SU-DHL-6 (cell line): ENCODE results near the gene DGKG.

Source experiments
- H2AFZ ChIP-seq: fragments of 200-600 bp; sonication (generic); 2 replicates; pipeline ENCODE4 v1.6.1; 2014; ENCODE audit warnings: low read depth, mild to moderate bottlenecking, moderate library complexity, mixed read lengths, antibody characterized with exemption, low read length; ENCODE audit not compliant: severe bottlenecking
- H3F3A ChIP-seq: fragments of 200-600 bp; shearing (Covaris generic); 2 replicates; pipeline ENCODE4 v1.6.0; 2016; ENCODE audit warnings: antibody characterized with exemption, mild to moderate bottlenecking; ENCODE audit not compliant: insufficient read depth
- H3K27ac ChIP-seq: fragments of 200-600 bp; sonication (generic); 2 replicates; pipeline ENCODE4 v1.5.1; 2016; ENCODE audit warnings: low read depth, mild to moderate bottlenecking, low read length, moderate library complexity, mixed read lengths
- H3K27me3 ChIP-seq: fragments of 200-600 bp; sonication (generic), shearing (Covaris generic); 2 replicates; pipeline ENCODE4 v1.6.0; 2014; ENCODE audit warnings: mild to moderate bottlenecking, low read length
- H3K36me3 ChIP-seq: fragments of 200-600 bp; sonication (generic); 2 replicates; pipeline ENCODE4 v1.6.1; 2014; ENCODE audit warnings: mild to moderate bottlenecking, low read length, mixed read lengths
- H3K4me2 ChIP-seq: fragments of 300-600, 200-600 bp; shearing (Covaris generic), sonication (generic); 2 replicates; pipeline ENCODE4 v1.6.0; 2014; ENCODE audit warnings: low read length, low read depth, mild to moderate bottlenecking; ENCODE audit not compliant: poor library complexity, severe bottlenecking
- H3K4me3 ChIP-seq: fragments of 200-600 bp; sonication (generic); 2 replicates; pipeline ENCODE4 v1.5.1; 2014; ENCODE audit warnings: antibody characterized with exemption, low read length, mild to moderate bottlenecking, mixed read lengths; ENCODE audit not compliant: insufficient read depth, poor library complexity, severe bottlenecking
- H3K79me2 ChIP-seq: fragments of 200-600 bp; sonication (generic); 2 replicates; pipeline ENCODE4 v1.6.1; 2014; ENCODE audit warnings: mild to moderate bottlenecking, low read length, moderate library complexity; ENCODE audit not compliant: insufficient read depth
- H3K9ac ChIP-seq: fragments of 200-600 bp; sonication (generic); 2 replicates; pipeline ENCODE4 v1.7.0; 2014; ENCODE audit warnings: mild to moderate bottlenecking, low read length
- H3K9me2 ChIP-seq: fragments of 200-600 bp; sonication (generic); replicated peaks from 2 replicates; pipeline ENCODE4 v1.6.1; 2014; ENCODE audit warnings: low read length; ENCODE audit not compliant: insufficient read depth
- H3K9me3 ChIP-seq: fragments of 200-600 bp; sonication (generic); 2 replicates; pipeline ENCODE4 v1.6.1; 2014; ENCODE audit warnings: low read length, mixed read lengths; ENCODE audit not compliant: insufficient read depth
- H4K20me1 ChIP-seq: fragments of 200-600 bp; sonication (generic); 2 replicates; pipeline ENCODE4 v1.6.1; 2014; ENCODE audit warnings: low read depth, mild to moderate bottlenecking, antibody characterized with exemption, low read length, moderate library complexity, mixed read lengths
- EZH2phosphoT487 ChIP-seq: fragments of 200-600 bp; sonication (generic), shearing (Covaris generic); conservative IDR thresholded peaks from 2 replicates; pipeline ENCODE4 v1.6.1; 2018; ENCODE audit warnings: mild to moderate bottlenecking, antibody characterized with exemption, low read length, moderate library complexity, mixed read lengths
- TF ChIP-seq, protein P1 (sequence below): fragments of 200-600 bp; sonication (generic); IDR thresholded peaks from one replicate; pipeline ENCODE4 v1.5.1; 2017; ENCODE audit warnings: antibody characterized with exemption, mild to moderate bottlenecking, low read length, moderate library complexity; ENCODE audit not compliant: insufficient read depth, poor library complexity, severe bottlenecking

DGKG gene

DNA sequence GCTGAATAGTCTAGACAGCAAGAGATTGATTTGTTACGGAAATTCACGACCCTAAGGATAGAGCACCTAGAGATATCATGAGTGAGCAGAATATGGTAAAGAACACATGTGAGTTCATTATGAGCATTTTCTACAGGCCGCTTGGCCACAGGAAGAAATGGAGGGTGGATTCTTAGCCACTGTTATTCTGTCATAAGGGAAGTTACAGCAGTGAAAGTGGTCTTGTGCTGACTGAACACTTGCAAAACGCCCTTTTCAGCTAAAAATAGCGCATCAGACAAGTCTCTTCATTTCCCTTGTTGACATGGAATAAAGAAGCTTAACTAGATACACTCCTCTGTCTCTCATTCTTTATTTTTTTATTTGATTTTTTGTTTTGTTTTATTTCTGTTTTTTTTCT is 19.8 kb downstream of the DGKG start:
- H3K4me2 ChIP-seq, result no peak overlapping the region
- no peak for TF ChIP-seq EZH2phosphoT487
- TF ChIP-seq, protein P1, sequence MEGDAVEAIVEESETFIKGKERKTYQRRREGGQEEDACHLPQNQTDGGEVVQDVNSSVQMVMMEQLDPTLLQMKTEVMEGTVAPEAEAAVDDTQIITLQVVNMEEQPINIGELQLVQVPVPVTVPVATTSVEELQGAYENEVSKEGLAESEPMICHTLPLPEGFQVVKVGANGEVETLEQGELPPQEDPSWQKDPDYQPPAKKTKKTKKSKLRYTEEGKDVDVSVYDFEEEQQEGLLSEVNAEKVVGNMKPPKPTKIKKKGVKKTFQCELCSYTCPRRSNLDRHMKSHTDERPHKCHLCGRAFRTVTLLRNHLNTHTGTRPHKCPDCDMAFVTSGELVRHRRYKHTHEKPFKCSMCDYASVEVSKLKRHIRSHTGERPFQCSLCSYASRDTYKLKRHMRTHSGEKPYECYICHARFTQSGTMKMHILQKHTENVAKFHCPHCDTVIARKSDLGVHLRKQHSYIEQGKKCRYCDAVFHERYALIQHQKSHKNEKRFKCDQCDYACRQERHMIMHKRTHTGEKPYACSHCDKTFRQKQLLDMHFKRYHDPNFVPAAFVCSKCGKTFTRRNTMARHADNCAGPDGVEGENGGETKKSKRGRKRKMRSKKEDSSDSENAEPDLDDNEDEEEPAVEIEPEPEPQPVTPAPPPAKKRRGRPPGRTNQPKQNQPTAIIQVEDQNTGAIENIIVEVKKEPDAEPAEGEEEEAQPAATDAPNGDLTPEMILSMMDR, result no peak
- no peaks in the 10 kb centered on the region for H3K36me3 ChIP-seq
- H3K79me2 ChIP-seq, result no peaks in the 10 kb centered on the region
- H3K4me3 ChIP-seq, result no peak overlapping the region
- H3F3A ChIP-seq, result no peaks in the 10 kb centered on the region
- H3K27me3 ChIP-seq, result no peaks in the 10 kb centered on the region
- no peak overlapping the region for H3K9ac ChIP-seq
- no peaks in the 10 kb centered on the region for H3K9me3 ChIP-seq
- H3K27ac ChIP-seq, result no peak overlapping the region
- H2AFZ ChIP-seq, result no peak overlapping the region
- no peaks in the 10 kb centered on the region for H3K9me2 ChIP-seq
- no peaks in the 10 kb centered on the region for H4K20me1 ChIP-seq

DNA sequence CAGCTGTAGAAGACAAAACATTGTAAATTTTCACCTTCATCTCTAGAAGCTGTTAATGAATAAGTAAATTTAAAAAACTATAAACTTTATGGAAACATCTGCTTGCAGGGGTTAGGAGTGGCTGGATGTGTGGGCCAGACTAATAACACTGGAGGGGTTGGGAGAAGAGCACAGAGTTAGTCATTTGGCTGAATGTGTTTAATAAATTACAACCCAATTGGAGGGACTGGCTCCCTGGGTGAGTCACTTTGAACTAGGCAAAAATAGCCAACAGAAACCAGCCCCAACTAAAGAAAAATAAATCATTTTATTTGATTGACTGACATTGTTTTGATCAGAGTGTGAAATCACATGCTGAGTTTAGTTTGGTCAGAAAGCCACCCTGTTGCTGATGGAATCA is 21.8 kb downstream of the DGKG start:
- no peaks in the 10 kb centered on the region for H3K27me3 ChIP-seq
- no peak overlapping the region for H3K9ac ChIP-seq
- no peaks in the 10 kb centered on the region for H4K20me1 ChIP-seq
- no peak overlapping the region for H3K4me2 ChIP-seq
- no peak overlapping the region for H2AFZ ChIP-seq
- H3K9me3 ChIP-seq, result no peaks in the 10 kb centered on the region
- H3K27ac ChIP-seq, result no peak overlapping the region
- no peaks in the 10 kb centered on the region for H3F3A ChIP-seq
- H3K79me2 ChIP-seq, result no peaks in the 10 kb centered on the region
- no peaks in the 10 kb centered on the region for H3K9me2 ChIP-seq
- no peak overlapping the region for H3K4me3 ChIP-seq
- TF ChIP-seq, protein P1, result no peak
- no peak for TF ChIP-seq EZH2phosphoT487
- no peaks in the 10 kb centered on the region for H3K36me3 ChIP-seq

DNA sequence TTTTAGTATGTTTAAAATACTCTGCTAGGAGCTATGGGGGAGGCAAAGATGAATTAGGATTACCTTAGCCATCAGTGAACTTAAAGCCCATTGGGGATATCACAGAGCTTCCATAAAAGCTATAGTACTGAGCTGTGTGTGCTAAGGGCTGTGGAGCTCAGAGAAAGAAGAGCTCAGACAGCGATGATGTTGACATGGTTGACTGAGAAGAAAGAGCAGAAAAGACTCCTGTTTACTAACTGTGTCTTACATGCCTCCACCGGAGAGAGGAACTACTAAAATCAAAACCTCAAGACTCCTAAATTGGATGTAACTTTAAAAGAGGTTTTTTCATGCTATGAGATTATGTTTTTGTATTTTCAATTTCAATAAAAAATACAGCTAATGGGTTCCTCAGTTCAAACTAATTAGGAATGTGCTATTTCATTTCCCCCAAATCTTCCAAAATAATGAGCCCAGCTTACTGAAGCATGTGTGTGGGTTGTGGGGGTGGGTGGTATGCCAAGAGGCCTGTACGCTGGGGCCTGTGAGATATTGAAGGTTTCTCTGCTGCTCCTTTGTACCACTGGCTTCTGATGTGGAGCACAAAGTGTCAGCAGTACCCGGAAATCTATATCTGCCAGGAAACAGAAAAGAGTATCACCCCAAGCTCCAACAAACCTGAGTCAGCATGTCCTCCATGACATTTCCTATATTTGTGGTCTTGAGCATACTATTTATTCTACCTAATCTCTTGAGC is 22.7 kb downstream of the DGKG start:
- Histone ChIP-seq H2AFZ (no peak overlapping the region), H3K27ac (no peak overlapping the region), H3K9ac (no peak overlapping the region), H3K27me3 (no peaks in the 10 kb centered on the region), H4K20me1 (no peaks in the 10 kb centered on the region), H3K4me3 (no peak overlapping the region), H3K9me3 (no peaks in the 10 kb centered on the region), H3K9me2 (no peaks in the 10 kb centered on the region), H3F3A (no peaks in the 10 kb centered on the region), H3K4me2 (no peak overlapping the region), H3K79me2 (no peaks in the 10 kb centered on the region), H3K36me3 (no peaks in the 10 kb centered on the region)
- TF ChIP-seq, protein P1, result no peak
- no peak for TF ChIP-seq EZH2phosphoT487
